Smooth muscle cell of the brain vasculature (primary cell): ENCODE data around the gene HID1.
"Not testable (repeated sequence)": the region's sequence is repeated elsewhere in the genome, so short reads cannot be mapped to it uniquely, and the experiment has no call there.

Source experiments
- DNase-seq: peaks from one replicate; pipeline ENCODE4 v3.0.0-alpha.2; 2012; ENCODE audit warnings: low read depth, low spot score

HID1 gene

DNA sequence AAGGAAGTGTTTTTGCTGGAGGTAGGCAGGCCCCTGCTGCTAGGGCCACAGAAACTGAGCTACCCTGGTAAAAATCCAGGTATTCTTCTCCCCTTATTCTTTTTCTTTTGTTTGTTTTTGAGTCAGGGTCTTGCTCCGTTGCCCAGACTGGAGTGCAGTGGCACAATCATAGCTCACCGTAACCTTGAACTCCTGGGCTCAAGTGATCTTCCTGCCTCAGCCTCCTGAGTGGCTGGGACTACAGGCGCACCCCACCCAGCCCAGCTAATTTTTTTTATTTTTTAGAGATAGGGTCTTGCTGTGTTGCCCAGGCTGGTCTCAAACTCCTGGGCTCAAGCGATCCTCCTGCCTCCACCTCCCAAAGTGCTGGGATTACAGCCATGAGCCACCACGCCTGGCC is 3.1 kb downstream of the HID1 start:
- DNase-seq: not testable (repeated sequence)

DNA sequence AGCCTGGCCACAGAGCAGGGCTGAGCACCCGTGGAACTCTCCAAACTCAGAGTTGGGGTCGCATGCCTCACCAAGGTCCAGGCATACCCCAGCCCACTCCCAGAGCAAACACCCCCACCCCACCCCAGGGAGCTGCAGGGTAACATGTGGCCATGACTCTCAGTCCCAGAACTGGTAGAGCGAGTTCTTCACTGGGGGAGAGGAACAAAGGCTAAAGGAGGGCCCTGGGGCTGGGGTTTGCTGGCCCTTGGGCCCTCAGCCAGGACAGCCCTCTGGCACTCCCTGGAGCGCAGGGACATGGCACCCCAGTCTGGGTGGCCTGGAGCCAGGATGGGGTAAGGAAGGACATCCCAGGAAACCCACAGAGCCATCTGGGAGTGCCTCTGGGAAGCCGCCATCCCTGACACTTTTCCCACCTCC is 4.2 kb downstream of the HID1 start:
- no peak for DNase-seq

DNA sequence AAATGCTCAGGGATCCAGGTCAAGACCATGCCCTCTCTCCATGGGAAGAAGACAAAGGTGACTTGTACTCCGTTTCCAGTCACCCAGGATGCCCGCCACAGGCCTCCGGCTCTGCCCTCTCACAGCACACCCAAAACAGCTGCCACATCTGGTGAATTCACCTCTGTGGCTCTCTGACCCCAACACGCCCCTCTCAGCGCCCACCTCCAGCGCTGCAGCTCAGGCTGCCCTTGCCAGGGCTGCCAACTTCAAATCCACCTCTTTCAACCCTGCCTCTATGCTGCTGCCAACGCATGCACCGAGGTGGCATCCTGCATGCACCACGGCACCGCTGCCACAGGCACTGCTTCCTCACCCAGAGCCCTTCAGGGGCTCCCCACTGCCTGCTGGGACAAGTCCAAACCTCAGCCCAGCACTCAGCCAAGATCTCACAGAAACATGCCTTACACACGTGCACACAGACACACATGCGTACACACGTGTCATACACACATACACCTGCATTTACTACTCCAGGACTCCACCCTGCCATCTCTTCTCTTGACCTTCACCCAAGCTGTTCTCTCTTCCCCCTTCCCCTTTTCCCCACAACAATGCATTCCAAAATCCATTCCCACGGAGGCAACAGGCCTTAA is 7.5 kb downstream of the HID1 start:
- no peak for DNase-seq

DNA sequence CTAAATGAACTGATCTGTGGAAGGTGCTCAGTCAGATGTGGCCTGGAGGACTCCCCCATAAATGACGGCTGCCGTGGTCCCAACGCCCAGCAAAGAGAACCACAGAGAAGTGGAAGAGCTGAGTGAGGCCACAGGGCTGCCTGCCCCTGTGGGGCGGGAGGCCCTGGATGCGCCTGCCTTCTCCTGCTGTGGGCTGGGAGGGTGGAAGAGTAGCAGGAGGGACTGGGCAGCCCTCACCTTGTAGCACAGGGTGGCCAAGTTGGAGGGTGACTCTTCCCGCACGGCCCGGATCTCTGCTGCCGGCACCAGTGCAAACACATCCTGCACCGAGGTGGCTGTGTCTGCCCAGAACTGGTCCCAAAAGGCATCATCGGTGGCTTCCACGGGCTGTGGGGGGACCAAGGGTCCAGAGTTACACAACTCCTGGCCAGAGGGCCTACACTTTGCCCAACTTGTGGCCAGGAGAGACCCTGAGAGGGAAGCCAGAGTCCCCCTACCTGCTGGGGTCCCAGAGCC is 8.3 kb downstream of the HID1 start:
- DNase-seq: no peak

DNA sequence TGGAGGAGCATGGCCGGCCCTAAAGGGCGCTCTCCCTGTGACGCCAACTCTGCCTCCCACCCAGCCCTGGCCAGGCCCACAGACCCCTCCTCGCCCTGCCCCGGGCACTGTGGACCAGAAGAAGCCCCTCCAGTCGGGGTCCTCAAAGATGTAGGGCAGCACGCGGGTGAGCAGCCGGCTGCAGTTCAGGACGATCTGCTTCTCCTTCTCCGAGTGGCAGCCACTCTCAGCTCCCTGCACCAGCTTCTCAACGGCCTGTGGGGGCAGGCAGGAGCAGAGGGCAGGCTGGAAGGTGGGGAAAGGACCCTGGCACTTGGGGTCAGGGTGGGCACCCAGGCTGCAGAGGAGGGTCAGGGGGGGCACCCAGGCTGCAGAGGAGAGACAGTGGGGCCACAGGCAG is 8.9 kb downstream of the HID1 start:
- DNase-seq: no peak

DNA sequence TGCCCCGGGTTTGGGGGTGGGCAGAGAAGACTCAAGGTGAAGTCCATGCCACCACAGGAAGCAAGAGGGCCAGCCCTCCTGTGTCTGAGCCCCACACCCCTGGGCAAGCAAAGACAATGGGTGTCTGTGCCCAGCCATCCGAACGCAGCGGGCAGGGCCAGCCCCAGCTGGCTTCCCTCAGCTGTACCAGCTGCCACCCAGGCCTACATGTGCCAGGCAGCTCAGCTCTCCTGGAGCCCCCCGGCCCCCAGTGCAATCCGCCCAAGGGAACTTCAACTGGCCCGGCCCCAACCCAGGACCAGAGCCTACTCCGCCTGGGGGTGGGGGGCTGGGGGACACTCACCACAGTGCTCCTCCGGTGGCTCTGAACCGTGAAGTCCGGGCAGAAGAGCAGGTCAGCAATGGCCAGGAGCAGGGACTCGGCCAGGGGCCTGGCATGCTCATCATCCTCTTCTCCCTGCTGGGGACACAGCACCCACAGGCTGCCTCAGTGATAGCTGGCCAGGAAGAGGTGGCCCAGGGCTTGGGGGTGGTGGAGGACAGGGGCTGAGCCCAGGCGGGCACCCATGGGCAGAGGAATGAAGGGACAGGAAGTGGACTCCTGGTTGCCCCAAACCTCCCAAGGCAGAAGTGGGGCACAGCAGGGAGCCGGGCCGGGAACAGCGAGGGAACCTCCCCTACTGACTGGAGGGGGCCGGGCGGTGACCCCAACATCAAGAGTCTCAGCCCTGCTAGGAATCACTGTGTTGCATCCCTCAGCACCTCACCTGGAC is 9.8 kb downstream of the HID1 start:
- no peak for DNase-seq

DNA sequence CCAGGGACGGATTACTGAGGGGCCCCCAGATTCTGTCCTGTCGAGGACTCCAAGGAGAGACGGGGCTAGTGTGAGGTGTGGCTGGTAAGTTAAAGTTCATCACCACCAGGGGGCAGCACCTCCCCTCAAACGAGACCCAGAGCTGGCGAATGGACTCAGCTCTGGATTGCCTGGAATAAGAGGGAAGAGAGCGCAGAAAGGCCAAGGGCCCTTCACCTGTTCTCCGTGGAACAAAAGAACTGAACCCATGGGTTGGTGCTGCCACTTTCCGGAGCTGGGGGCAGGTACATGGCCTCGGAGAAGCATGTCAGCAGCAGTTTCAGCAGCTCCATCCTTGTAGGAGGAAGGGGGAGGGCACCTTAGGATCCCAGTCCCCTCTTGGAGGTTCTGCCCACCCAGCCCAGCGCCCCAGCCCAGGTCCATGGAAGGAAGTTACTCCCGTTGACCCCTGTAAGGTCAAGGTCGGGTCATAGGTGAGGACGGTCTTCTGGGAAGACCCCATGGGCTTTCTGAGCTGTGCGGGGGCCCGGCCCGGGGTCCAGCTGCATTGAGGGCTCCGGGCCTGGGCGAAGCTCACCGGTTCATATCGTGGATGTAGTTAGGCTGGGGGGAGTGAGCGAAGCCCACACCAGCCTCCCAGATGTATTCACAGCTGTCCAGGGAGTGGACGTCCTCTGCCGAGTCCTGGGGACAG is 10.8 kb downstream of the HID1 start:
- peak; percentile 66 for DNase-seq

DNA sequence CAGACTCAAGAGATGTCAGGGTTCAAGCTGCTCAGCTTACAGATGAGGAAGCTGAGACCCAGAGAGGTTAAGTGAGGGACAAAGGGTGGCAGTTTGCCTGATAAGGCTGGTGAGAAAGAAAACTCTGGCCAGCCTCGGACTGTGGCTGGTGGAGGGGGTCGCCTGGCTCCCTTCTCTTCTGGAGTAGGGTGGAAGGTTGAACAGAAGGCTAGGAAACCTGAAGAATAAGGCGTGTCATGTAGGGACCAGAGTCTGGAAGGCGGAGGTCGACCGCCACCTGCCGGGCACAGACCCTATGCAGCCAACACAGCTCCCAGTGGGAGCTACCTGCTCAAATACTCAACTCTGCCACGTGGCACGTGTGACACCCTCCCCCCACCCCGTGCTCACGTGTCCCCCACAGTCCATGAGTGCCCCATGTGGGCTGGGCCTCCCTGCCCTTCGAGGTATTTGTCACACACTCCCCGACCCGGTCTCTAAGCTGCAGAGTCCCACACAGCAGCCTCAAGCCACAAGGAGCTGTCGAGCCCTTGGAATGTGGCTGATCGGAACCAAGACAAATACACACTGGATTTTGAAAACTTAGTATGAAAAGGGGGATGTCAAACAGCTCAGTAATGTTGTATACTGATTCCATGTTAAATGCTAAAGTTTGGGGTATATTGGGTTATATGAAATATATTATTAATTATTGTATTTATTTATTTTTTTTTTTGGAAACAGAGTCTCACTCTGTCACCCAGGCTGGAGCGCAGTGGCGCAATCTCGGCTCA is 11.8 kb downstream of the HID1 start:
- no peak for DNase-seq

DNA sequence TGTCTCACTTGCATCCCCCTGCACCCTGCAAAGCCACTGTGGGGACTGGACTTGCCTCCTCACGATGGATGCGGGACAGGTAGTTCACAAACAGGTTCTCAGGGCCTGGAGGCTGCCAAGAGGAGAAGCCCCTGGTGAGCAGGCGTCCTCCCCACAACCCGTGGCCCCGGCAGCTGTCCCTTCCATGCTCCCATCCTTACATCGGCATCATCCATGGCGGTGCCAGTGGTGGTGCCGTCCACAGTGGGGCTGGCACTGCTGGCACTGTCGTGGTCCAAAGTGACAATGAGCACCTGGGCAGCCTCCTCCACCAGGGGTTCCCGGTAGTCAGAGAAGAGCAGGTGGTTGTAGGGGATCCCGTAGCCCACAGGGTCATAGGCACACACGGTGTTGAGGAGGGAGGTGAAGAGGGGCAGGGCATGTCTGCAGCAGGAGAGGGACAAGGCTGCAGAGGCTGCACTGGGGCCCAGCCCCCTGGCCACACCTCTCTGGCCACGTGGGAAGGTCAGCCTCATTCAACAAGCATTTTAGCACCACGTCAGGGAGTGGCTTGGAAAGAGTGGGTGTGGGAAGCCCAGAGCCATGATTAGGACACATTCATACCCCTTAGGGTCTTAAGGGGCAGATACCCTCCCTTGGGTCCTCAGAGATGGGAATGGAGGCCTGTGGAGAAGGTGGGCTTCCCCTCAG is 12.6 kb downstream of the HID1 start:
- DNase-seq: no peak

DNA sequence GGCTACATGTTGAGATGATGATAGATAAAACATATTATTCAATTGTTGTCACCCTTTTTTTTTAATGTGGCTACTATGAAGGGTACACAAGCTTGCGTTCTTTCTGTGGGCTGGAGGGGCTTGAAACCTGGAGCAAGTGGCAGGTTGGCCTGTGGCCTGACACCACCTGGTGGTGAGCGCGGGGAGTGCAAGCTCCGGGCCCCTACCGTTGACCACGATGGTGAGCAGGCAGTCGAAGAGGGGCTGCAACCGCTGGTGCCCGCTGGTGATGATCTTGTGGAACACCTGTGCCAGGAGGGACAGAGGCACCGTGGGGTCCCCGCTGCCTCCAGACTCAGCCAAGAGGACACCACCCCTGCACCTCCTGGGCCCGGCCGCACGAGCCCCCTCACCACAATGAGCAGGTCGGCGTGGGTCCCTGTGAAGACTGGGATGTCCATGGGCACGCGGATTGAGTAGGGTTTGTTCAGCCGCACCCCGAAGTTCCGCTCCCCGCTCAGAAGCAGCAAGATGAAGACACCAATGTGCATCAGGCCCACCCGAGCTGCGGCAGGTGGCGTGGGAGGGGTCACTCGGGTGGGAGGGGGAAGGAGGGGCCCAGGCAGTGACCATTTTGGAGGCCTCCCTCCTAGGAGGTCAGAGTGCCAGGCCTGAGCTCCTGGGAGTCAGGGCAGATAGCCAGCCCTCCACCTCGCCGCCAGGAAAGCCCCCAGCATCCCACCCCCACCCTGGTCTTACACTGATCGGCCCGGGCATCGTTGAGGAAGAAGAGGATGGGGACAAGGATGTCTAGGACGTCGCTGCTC is 14.4 kb downstream of the HID1 start:
- peak; percentile 15 for DNase-seq

DNA sequence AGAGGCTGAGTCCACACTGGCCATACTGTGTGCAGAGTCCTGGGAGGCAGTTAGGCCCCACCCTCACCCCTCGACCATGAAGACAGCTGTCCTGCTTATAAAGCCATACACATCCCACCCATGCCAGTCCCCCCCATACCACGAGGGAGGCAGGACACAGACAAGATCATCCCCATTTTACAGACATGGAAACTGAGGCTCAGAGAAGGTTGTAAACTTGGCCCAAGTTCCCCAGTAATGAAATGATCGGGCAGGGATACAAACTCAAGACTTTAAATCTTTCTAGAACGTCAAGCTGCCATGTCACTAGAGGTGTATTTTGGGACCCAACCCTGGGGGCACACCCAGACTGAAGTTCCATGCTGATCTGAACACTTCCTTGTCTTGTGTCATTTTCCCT is 16.5 kb downstream of the HID1 start:
- no peak for DNase-seq

DNA sequence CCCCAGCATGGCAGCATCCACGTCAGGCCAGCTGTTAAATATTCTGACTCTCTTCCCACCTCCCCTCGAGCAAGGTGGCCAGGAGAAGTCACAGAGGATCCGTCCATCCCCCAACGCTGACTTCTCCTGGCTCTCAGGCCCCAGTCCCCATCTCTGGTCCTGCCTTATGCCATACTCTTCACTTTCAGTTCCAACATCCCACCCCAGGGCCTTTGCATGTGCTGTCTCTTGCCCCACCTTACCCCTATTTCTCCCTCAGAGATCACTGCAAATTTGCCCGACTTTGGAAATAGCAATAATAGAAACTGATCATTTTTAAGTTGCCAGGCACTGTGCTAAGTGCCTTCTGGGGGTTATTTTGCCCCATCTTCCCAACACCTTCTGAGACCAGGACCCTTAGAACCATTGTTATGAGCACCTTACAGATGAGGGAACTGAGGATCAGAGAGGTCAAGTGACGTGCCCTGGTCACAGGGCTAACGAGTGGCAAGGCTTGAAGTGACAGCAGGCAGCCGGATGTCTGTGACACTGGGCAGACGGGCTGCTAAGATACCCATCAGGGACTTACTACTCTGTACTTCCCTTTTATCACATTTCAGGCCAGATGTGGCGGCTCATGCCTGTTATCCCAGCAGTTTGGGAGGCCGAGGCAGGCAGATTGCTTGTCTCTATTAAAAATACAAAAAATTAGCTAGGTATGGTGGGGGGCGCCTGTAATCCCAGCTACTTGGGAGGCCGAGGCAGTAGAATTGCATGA is 17.7 kb downstream of the HID1 start:
- no peak for DNase-seq

DNA sequence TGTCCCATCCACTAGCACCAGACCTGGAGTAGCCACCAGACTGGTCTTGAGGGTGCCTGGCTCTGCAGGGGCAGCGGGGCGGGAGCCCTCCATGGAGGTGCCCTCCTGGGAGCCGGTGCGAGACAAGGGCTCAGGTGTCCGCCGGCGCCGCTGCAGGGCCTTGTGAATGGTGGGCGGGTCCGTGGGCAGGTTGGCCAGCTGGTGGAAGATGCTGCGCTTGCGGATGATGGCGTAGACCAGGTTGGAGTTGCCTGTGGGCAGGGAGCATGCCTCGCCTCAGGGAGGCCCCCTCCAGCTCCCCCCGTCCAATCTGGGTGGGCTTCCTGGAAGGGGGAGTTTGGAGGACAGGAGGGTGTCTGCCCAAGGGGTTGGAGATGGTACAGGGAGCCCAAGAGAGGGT is 18.4 kb downstream of the HID1 start:
- DNase-seq: no peak

DNA sequence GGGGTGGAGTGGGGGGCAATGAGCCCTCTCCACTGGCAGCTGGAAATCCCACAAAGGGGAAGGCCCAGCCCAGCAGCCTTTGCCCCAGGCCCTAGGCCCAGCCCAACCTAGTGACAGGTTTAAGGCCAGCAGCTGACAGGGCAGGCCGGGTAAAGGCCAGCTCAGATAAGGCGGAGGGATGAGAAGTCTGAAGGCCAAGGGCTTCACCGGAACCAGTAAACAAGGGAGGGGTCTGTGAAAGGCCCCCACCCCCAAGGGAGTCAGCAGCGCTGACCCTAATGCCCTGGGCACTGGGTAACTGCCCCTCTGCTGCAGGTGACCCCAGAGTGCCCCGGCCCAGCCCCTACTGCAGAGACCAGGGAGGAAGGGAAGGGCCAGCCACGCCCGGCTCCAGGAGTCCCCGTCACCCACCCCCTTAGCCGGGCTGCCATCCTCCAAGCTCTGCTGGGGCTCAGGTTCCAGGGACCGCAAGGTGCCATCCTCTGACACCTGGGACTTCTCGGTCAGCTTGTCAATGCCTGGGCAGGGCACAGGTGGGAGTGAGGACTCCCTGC is 19.3 kb downstream of the HID1 start:
- DNase-seq: no peak

DNA sequence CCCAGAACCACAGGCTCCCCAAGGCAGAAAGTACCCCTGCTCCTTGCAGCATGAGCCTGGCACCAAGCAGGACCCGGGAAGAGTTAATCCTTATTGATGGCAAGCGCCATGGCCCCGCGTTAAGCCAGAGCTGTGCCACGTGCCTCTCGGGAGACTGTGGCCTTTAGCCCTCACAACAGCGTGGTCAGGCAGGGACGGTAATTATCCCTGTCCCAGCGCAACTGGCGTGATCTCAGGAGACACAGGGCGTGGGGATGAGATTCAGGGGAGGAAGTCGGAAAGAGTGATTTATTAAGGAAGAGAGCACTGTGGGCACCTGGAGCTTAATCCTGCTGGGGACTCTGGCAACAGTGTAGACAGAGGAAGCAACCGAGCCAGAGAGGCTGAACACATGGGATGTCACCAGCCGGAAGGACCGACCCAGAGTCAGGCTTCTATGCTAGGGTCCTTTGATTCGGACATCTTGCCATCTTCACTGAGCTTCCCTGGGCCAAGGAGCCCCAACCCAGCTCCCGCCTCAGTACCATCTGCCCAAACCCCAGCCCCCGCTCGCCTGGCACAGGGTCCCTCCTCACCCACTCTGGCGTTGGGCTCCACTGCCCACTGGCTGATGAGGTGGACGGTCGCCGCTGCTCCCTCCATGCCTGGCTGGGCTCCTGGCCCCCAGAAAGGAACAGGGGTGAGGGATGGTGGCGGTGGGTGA is 20.0 kb downstream of the HID1 start:
- no peak for DNase-seq

DNA sequence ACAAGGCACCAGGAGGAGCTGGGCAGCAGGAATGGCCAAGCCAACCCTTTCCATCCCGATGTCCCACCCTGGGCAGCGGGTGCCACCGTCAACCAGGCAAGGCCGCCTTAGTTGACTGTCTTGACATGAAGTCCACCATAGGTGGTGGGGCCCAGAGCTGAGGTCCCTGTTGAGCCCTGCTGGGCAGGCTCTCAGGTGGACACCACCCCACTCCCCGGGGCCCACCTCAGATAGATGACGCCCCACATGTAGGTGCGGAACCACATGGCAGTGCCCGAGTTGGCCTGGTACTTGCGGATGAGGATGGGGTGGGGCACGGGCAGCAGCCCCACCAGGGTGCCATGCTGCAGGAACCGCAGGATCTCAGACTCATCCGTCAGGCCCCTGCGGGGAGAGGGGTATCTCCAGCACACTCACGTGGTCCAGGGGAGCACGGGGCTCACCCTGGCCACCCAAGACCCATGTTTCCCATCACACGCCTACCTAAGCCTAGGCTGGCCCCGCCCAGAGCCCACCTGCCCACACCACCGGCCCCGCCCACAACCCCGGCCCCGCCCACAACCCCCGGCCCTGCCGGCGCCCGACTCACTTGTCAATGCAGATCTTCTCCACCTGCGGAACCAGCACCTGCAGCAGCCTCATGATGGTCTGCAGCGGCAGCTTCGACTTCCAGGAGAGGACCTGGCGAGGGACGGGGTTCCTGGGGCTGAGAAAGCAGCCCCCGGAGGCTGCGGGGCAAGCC is 20.7 kb downstream of the HID1 start:
- DNase-seq: no peak

DNA sequence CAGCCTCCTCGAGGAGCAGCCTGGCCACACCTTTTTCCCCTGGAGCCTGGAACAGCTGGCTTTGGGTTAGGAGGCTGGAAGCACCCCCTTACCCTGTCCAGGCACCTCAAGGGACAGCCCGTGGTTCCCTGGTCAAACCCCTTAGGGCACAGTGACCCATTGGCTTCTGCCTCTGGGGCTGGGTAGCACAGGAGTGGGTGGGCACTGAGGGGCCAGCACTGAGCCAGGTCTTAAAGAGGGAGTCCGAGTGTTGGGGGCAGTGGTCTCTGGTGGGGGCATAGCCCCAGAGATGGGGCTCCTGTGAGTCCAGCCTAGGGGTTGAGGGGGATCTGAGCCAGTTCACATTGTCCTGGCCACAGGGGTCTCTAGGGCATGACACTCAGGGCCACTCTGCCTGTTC is 21.5 kb downstream of the HID1 start:
- DNase-seq: no peak

DNA sequence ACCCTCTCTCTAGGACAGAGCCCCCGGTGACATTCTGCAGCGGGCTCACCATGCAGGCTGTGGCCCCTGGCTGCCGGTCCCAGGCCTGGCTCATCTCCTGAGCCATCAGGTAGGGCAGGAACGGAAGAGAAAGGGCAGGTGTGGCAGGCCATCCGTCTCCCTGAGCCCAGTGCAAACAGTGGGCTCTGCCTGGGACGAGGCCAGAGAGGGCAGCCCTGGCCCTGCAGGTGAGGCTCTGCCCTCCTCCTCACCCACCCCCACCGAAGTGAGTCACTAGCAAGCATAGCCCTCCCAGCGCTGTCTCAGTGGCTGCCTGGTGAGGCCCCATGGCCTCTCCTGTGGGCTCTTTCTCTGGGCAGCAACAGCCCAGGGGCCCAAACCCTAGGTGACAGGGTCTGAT is 22.4 kb downstream of the HID1 start:
- DNase-seq: no peak
